GM18951 (cell line): ENCODE measurements around the gene GPC5.
"Not testable (repeated sequence)": the region's sequence is repeated elsewhere in the genome, so short reads cannot be mapped to it uniquely, and the experiment has no call there.

Source experiments
- POLR2A ChIP-seq: IDR thresholded peaks from 4 replicates; pipeline ENCODE4 v1.6.1; 2011; ENCODE audit warnings: mild to moderate bottlenecking; ENCODE audit not compliant: insufficient read length, insufficient read depth; ENCODE audit errors: extremely low read depth
- in situ Hi-C: fragments of 300-500 bp; cut with MboI; formaldehyde crosslinking; loops from one replicate; pipeline ENCODE4 v1.12.0; 2022; ENCODE audit warnings: low sequenced_read_pairs, mixed read lengths, inconsistent platforms; ENCODE audit not compliant: unreplicated experiment

GPC5 gene

DNA sequence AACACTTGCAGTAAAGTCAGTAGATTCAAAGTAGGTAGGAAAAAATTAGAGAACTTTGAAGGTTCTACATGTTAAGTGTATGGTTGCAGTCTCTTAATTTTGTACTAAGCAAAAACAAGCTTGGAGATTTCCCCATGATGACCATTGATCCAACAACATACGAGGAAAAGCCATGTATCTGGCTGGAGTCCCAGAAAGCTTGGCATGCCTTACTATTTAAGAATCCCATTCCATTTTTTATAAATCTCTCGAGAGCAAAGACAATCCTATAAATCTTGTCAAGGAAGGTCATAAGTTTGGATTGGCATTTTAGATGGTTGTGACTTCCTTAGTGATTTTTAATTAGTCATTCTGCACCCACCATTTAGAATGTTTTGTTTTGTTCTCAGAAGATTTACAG is 495.9 kb downstream of the GPC5 start:
- TF ChIP-seq POLR2A = no peak
- in situ Hi-C loops = no loop called here

DNA sequence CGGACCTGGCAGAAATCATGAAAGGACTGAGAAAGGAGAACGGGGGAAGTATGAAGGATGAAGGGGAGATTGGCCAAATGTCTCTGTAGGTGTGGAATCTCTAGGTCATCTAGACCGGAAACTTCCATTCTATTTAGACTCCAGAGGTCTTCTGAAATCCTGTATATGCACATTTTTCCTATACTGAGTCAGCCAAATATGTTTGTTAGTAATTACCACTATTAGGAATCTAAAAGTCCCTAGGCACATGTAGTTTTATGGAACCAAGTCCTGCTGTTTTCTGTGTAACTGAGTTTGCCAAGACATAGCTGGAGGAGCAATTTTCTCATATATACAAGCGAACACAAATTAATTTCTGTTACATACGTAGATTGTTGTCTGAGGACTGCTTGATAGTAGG is 498.1 kb downstream of the GPC5 start:
- TF ChIP-seq POLR2A = no peak
- in situ Hi-C loops = no loop called here

DNA sequence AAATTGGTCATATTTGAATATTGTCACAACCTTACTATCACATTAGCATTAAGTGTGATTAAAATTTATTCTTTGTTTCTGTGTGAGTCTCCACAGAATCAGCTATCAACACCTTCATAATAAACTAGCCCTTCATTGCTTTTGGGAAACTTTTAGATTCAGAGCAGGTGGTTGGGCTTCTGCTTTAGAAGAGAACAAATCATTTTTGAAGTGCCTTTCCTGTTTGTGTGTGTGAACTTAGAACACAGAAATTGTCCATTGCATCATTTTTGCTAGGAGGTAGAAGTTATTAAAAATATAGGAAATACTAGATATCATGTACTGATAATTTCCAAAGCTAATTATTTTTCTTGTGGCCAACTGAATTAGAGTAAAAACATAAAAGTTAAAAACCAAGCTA is 500.6 kb downstream of the GPC5 start:
- in situ Hi-C loops = not testable (repeated sequence)

DNA sequence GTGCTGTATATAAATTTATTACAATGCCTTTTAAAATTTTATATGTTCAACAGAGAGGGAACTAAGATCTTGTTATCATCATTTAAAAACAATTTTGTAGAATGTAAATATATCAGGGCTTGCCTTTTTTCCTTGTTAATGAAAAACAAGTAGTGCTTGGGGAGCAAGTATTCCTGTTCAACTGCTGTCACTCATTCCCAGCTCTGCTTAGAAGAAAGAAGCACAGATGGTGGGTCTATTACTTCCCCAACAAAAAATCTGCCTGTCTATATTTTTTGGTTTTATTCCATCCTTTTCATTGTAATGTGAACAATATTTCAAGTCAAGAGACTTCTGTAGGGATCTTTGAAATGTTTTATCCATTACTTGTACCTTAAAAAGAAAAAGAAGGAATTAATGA is 503.9 kb downstream of the GPC5 start:
- no peak for TF ChIP-seq POLR2A
- in situ Hi-C loops = no loop called here

DNA sequence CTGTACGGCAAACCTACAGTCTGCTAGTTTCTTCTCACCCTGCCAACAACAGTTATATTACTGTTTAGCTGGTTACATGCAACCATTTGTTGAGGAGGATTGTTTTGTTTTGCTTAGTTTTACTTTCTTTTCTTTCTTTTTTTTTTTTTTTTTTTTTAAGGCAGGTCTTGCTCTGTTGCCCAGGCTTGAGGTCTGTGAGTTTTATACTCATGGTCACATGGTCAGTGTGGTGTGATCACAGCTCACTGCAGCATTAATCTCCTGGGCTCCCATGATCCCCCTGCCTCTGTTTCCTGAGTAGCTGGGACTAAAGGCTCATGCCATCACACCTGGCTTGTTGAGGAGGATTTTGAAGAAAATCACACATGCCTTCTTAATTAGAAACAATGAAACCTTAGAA is 505.6 kb downstream of the GPC5 start:
- TF ChIP-seq POLR2A = no peak
- in situ Hi-C loops = no loop called here

DNA sequence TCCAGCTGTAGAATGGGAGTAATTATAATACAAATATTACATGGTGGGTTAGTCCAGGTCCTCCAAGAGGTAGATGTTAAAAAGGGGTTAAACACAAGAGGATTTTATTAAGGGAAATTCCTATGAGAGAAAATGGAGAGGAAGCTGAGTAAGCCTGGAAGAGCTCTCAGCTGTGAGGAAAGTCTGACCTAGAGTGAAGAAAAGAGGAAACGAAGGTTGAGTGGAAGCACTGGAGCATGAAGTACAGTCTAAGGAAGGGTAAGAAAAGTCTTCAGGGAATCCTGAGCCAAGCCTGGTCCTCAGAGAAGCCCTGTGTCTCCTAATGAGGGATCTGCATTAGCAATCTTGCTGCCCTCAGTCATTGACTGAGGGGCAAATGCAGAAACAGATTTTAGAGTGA is 506.2 kb downstream of the GPC5 start:
- in situ Hi-C loops = no loop called here
- no peak for TF ChIP-seq POLR2A

DNA sequence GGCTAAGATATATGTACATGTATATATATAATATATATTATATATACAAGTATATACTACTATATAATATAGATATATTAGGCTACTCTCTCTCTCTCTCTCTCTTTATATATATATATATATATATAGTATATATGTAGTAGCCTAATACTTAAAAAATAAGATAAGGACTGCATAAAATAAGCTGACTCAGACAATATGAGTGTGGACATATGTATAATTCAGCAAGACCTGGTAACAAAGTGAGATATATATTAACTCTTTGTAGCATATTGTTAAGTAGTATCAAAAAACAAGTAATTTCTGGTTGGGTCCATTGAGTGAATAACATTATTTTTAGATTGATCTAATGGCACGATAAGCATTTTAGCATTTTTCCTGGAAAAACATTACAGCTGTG is 509.0 kb downstream of the GPC5 start:
- in situ Hi-C loops = no loop called here
- no peak for TF ChIP-seq POLR2A

DNA sequence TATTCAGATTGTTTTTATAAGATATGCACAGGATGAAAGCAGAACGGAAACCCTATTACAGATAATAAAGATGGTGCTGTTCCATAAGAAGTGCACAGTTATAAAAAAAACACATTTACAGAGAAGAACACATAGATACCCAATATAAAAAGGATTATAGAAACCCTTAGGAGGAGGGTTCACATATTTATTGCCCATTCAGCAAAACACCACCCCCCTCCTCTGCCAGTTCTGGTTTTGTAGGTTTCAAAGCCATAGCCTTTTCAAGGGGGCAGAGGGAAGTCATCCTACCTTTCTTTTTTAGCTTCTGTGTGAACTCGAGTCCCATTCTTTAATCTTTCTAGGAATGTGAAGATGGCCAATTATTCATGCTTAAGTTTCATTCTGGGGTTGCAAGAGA is 511.2 kb downstream of the GPC5 start:
- in situ Hi-C loops = no loop called here
- no peak for TF ChIP-seq POLR2A

DNA sequence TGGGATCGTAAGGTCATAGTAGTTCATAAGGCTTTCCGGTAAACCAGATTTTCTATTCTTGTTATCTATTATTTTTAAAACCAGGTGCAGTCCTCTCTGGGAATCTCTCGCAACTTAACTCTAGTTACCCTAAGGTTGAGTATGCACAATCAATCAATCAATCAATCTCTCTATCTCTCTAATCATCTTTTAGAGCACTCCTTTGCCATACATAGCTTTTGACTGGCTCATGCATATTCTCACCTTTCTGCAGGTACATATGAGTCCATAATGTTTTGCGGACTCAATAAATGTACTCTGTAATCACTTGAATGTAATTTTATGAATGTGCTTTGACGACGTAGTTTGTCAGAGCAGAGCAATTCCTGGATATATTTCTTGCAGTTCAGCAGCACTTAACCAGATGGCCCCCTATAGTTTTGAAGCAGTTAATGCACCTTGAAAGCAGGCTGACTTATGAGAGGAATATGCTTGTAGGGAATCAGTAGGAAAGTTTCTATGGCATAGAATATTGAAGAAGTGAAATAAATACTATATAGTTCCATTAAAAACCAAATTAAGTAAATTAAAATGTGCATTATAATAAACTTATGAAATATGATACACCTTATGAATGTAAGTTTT is 524.7 kb downstream of the GPC5 start:
- no peak for TF ChIP-seq POLR2A
- in situ Hi-C loops = no loop called here

DNA sequence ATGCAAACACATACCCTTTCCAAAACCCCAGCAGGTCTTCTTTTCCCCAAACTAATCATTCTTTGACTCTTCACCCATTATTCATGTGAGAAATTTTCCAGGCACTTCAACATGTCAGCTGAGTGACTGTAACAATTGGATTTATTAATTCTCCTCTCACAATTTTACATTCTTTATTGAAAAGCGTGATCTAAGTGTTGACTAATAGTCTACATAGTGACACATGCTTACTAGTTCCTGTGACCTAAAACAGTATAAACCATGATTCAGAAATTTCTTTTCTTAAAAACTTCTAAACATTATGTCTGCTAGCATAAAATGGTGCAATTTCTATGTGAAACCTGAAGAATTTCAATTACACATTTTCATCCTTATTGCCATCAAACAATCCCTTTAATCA is 532.3 kb downstream of the GPC5 start:
- in situ Hi-C loops = no loop called here
- no peak for TF ChIP-seq POLR2A

DNA sequence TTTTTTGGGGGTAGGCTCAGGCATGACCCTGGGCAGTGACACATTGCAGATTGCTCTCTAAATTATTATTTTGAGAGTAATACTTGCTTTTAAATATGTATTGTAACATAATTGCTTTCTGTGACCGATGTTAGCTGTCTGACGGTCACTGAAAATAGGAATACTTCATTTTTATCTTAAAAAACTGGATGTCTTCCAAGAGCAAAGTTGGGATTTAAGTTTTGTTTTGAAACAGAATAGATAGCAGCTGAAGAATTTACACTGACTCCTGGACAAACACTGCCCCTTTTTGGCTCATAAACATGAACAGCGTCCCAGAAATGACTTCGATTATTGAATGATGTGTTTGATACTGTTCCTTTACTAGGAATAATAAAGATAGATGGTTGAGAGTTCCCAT is 535.9 kb downstream of the GPC5 start:
- TF ChIP-seq POLR2A = no peak
- in situ Hi-C loops = no loop called here

DNA sequence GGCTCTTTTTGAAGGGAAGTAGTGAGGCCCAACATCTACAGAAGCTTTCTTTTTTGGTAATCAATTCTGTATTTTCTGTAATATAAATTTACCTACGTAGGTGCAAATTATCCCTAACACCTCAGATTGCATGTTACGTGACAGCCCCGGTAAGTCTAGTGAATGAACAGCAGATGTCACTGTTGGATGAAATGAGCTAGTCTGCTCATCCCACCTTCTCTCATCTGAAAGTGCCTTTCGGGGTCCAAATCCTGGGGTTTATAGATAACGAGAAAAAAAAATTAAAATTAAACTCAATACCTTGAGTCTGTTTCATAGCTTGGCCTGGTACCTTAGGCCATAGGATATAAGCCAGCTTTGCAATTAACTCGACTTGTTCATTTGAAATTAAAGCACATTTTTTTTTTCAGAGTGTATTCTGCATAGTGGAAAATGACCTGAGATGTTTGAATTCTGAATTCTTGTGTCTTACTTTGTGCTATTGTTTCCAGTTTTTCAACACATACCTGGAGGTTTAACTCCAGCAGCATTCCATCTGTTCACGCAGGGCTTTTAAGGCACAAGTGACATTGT is 548.2 kb downstream of the GPC5 start:
- in situ Hi-C loops = no loop called here
- no peak for TF ChIP-seq POLR2A

DNA sequence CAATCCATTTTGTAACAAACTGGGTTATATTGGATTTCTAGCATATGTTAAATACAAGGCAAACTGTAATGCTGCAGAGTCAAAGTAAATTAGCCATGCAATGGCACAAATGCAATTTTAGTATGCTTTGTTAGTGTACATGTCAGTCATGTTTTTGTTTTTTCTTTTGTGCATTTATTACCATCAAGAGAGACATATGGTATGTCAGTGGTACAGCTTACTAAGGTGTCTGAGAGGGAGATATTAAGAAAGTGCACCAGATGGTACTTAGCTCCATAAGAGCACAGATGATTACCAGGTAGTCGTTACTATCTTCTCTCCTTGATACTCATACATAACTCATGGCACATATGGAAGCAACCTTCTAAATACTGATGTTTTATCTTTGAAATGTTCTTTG is 550.3 kb downstream of the GPC5 start:
- no peak for TF ChIP-seq POLR2A
- in situ Hi-C loops = no loop called here

DNA sequence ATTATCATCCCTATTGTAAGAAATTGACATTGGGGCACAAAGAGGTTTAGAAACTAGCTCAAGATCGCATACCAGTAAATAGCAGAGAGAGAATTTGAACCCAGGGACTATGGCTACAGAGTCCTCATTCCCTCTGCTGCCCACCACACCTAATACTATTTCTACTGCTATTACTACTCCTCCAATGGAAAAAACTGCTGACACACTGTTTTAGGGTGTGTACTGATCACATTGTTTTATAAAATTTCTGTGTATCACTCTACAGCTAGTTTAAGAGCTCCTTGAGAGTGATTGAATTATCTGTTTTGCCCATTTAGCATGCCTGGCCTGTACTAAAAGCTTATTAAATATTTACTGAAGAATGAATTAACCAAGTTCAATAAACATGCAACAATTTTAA is 552.4 kb downstream of the GPC5 start:
- no peak for TF ChIP-seq POLR2A
- in situ Hi-C loops = no loop called here

DNA sequence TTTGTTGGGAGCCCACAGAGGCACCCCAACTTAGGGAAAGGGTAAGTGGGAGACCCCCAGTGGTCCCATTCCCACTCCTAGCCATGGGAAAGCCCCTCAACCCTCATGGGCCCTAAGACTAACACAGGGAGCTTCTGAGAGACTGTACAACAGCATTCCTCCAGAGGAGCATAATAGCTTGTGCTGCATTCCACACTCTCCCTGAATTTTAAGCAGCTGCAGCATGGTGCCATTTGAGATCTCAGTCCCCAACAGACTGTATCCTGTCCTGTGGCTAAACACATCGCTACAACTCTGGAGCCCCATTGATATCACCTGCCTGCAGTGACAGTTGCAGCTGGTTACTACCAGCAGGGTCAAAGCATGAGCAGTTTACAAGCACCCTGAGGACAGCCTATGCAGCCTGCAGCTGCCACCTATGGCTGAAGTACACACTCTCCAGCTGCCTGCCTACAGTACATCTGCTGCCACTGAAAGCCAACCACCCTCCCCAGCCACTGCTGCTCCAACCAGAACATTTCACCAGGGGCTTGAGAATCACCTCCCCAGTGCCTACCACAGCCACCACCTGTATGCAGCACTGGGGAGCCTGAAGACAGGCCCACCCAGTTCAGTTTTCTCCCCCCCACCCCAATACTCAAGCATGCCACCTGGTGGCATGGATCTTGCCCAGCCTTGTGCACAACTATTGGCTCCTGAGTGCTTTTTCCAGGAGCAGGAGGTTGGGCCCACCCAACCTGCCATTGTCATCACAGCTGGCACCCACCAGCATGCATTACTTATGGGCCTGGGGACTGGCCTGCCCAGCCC is 557.3 kb downstream of the GPC5 start:
- TF ChIP-seq POLR2A = no peak
- in situ Hi-C loops = no loop called here

DNA sequence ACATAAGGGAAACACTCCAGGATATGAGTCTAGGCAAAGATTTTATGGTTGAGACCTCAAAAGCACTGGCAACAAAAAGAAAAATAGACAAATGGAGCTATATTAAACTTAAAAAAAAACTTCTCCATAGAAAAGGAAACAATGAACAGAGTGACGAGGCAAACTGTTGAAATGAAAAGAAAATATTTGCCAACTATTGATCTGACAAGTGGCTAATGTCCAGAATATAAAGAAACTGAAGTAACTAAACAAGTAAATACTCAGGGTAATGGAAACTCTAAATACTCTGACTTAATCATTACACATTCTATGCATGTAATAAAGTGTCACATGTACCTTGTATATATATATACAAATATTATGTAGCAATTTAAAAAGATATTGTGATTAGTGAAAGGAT is 562.5 kb downstream of the GPC5 start:
- in situ Hi-C loops = no loop called here
- TF ChIP-seq POLR2A = no peak
